Measurements from ENCODE around the gene YAE1.

Gene YAE1

DNA sequence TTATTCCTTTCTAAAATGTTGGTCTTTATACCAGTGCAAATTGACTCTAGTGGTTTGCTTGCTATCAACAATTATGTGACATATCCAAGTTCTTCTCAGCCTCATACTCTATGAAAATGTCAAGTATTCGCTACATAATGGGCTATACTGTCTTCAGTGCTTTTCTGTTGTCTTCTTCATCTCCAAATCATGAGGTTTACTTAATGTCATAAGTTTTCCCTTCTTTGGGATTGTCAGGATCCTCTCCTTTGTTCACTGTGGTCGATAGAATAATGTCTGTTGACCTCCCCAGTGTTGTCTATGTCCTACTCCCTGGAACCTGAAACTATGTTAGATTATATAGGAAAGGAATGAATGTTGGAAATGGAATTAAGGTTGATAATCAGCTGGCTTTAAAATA lies 40.7 kb downstream of the YAE1 start:
- no peak for DNase-seq

DNA sequence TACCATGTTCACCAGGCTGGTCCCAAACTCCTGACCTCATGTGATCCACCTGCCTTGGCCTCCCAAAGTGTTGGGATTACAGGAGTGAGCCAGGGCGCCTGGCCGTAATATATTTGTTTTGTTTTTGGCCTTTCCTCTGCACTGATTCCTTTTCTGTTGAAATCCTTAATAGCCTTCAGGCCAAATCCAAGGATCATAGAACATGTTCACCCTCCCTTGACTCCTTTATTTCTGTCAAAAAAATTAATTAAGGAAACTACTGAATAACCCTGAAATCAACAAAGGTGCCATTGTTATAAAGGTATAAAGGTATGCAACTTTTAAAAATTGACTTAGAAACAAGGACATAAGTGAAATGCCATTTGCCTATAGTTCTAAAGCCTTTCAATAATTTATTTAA lies 41.7 kb downstream of the YAE1 start:
- no peak for DNase-seq

DNA sequence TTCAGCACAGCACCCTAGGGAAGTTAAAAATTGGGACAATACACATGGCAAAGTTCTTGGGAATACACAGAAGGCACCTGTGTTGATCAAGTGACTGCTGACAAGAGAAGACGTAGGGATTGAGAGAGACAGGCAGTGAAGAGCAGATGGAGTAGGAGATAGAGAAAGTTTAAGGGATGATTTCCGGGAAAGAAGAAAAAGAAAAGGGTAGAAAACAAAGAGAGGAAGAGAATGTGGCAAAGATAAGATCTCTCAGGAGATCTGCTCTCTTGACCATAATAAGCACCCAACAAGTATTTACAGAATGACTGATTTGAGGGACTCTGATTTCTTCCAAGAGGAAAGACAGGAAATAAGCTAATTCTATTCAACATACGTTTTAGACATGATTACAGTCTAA lies 42.1 kb downstream of the YAE1 start:
- DNase-seq = no peak

DNA sequence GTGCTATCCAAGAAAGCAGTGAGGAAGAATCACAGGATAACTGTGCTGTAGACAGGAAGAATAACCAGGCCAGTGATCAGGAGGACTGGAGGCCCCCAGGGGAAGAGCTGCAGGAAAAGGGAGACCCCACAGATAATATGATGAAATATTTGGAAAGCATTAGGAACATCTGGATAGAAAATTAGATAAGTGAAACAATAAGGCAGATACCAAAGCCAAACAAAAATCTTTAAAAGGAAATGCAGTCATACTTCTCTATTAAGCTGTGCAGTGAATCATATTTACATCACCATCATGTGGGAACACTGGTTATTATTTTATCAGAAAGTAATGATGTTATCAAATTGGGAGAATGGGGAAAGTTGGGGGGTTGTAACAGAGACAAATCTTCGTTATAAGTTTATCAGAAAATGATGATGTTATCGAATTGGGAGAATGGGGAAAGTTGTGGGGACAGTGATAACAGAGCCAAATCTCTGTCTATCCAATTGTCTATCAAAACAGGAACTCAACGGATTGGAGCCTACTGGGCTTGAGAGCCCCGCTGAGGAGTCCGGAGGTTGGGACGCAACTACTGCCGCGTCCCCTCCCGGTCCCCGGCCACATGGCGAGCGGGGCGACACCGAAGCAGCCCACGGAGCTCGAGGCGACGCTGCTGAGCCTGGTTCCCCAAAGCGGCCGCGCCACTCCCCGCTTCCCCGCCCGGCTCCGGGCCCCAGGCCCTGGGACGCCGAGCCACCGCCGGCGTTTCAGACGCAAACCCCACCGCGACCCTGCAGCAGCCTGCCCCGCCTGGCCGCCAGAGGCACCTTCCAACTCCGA lies 43.1 kb downstream of the YAE1 start:
- peak; percentile 69 for DNase-seq

DNA sequence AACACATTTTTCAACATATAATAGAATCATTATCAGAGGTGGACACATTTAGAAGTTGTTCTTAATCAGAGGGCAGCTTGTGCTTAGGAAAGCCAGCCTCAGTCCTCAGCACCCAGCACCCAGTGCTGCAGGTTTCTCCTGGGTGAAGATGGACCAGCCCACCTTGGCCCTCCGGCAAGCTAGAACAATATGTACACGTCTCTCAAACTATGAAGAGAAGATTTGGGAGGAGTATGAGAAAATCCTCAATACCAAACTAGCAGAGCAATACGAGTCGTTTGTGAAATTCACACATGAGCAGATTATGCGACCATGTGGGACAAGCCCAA lies 43.7 kb downstream of the YAE1 start:
- DNase-seq = no peak

DNA sequence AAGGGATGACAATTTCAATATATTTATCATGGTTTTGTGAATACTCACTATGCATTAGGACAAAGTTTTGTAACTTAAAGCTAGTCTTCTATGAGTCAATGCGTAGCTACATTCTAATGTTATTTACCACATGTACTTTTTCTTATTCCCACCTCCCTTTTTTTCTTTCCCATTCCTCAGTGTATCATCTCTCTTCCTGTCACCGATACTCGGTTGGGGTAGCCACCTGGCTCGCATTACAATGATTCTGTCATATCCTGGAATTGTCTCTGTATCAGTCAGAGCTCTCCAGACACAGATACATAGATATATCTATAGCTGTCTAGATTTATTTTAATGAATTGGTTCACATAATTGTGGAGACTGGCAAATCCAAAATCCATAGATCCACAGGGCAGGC lies 47.4 kb downstream of the YAE1 start:
- no peak for DNase-seq

DNA sequence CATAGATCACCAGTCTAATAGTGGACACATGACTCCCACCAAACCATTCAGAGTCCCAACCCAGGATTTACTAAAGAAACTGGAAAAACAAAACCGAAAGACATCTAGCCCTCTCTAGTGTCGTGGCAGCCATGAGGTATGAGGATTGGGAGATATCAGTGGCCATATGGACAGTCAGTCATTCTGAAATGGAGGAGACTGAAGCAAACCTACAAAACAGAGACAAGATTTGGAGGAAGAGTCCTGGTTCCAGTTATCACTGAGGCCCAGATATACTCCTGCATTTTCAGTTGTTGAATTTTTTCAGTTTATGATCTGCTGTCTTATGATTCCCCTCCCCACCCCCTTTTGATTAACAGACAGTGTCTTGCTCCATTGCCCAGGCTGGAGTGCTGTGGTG lies 48.1 kb downstream of the YAE1 start:
- DNase-seq = no peak

DNA sequence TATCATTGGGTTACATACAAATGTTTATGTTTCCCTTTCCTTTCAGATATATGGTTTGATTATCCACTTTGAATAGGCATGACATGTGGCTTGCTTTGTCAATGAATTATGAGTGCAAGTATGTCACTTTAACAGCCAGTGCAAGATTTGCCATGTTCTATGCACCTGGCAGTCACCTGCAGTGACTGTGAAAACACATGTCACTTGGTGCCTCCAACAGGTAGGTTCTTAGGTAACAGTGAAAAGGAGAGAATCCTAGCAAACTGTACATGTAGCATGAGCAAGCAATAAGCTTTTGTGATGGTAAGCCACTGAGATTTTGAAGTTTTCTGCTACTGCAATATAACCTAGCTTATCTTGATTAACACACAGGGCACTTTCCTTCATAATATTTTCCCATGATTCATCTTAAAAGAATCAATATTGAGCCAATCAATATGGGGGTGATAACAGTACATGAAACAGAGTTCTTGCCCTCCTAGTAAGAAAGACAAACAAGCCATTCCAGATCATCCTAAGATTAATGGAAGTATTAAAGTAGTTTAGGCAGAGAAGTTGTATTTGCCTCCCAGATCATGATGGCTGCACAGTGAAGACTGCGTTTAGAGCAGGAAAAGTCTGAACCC lies 49.3 kb downstream of the YAE1 start:
- DNase-seq = no peak

DNA sequence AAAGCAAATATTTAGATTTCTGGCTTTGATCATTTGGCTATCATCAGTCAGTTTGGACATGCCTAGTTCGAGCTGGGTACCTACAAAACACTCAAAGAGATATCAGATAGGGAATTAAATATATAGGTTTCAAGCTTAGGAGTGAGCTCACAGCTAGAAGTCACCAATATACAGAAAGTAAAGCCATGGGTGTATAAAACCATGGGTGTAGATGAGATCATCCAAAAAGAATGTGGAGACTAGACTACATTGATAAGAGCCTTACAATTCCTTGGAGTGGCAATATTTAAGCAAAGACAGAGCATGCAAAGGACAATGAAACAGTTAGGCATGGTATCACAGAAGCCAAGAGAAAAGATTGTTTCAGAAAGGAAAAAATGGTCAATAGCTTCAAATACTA lies 49.9 kb downstream of the YAE1 start:
- DNase-seq = no peak

DNA sequence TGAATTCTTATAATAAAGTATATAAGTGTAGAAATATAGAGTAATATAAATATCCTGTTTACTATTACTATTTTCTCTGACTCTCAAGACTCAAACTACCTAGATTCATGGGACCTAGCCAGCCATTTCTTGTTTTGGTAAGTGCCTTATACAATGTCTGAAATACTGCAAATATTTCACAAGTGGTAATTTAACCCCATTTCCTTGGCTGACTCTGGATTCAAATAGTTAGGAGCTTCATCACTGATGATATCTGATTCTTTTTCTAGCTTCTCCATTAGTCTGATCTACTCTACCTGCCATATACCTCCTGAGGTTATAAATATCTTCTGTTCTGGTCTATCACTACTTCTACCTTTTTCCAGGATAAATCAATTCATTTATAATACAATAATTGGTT lies 50.8 kb downstream of the YAE1 start:
- no peak for DNase-seq

DNA sequence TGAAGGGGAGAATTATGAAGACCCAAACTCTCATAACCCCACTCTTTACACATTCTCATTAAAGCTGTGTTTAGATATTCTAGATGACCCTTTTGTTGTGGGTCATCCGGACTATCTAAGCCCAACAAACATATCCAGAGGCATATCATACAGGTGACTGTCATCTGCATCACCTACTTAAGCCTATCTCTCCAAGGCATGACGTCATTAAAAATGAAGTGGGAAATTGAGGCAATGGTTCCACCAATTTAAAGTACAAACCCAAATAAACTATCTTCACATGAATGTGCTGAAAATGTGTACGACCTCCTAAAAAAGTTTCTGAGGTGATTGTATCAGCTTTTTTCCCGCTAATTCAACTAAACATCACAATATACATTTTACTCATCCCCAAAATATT lies 52.7 kb downstream of the YAE1 start:
- DNase-seq = no peak

DNA sequence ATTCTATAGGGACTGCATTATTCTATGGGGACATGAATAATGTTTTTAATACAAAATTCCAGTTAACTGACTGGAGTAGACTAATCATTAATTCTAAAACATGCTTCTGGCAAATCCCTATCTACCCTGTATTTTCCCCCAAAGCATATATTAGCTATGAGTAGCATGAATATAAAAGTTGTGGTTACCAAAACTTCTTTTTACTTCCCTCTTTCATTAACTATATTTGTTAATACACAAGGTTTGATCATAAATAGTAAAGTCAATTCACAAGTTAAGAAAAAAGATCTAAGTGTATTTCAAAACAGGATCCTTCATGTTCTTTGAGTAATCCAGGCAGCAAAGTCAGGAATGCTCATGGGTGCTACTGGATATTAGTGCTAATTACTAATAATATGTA lies 54.3 kb downstream of the YAE1 start:
- no peak for DNase-seq

DNA sequence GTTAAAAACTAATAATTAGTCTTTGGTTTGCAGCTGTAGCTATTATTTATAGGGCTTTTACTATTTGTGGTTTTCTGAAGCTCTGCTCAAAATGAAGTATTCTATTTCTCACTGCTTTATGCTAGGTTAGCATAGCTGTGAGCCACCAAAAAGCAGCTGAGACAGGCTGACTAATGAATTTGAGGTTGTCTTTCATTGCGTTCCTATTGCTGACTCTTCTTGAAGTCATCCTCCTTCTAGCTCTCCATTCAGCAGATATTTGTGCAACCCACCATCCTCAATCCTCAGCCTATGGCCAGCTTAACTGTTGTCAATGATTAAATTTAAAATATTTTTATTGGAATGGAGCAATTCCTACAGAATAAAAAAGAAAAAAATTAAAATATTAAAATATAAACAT lies 55.1 kb downstream of the YAE1 start:
- no peak for DNase-seq

DNA sequence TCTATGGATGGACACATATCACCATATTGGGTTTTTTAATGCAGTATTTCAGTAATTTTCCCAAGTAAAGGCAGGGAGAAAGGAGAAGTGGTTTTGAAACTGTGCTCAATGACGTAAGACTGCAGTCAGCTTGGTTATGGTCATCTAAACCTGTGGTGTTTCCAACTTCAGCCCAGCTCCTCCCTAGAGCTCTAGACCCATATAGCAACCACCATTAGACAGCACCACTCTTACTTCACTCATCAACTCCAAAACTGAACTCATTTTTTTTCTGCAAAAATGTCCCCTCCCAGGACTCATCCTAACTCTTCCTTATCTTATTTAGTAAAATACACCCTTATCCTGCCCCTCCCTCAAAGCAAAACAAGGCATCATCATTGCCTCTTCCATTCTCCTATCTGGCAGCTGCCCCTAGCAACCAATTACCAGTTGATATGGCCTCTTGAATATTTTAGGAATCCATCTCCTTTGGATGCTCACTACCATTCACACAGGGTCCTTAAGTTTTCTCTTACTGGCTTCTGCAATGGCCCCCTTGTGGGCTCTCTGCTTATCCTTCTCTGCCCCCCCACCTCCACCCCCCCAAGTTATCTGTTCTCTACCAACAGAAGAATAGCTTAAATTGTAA lies 55.7 kb downstream of the YAE1 start:
- DNase-seq = no peak

Measured in right kidney (tissue), 1 donor.